Right lung (tissue), 10 donors: ENCODE results near the gene LRRC31. TPM values are rescaled to one million over a fixed set of nuclear protein-coding genes. Genes with fewer than 3 reads are reported as not detected.

Experiments used
- DNase-seq, 2 donors: peaks; one replicate each; pipeline ENCODE4 v3.0.0-alpha.2; 2013
- long read RNA-seq, 8 donors: transcript quantifications; one replicate each; lab custom pipeline, GENCODE V29; 2026
- polyA plus RNA-seq, 5 donors: library from polyadenylated mRNA; unstranded; fragments of 120-200 nt; gene quantifications; one replicate each; pipeline versions ENCODE4 v1.2.1 to v1.2.3, GENCODE V29; 2013; ENCODE audit warnings: inconsistent platforms in 1 of 5, low replicate concordance in 1 of 5; ENCODE audit not compliant: insufficient read length in 5 of 5, insufficient read depth in 1 of 5

LRRC31 gene
- polyA plus RNA-seq = under 1 TPM in 2 of 5 donors, not detected in 3; 0.06 TPM
- long read RNA-seq, donor 1 = 0 reads
- long read RNA-seq, donor 2 = 0 reads
- long read RNA-seq, donor 3, partial matches to known transcripts = 417 of 740 reads
- long read RNA-seq, donor 3, other reads (novel, unspliced or antisense) = 323 of 740 reads
- long read RNA-seq, donor 4 = 0 reads
- long read RNA-seq, donor 5 = 0 reads
- long read RNA-seq, donor 6 = 0 reads
- long read RNA-seq, donor 7 = 0 reads
- long read RNA-seq, donor 8 = 0 reads

GRCh38 chr3:169869484-169870220 is at the start of gene LRRC31:
TSS of gene LRRC31 (minus strand) at chr3:169869935. CDS start at chr3:169869807, 128 bp downstream.
- no peak for DNase-seq

GRCh38 chr3:169914321-169914720 is 44.6 kb upstream of the LRRC31 start:
- no peak for DNase-seq

GRCh38 chr3:169913323-169913722 is 43.6 kb upstream of the LRRC31 start:
- DNase-seq = no peak

GRCh38 chr3:169911272-169911671 is 41.5 kb upstream of the LRRC31 start, which contains the start of gene SAMD7:
TSS of gene SAMD7 (plus strand) at chr3:169911572. CDS start at chr3:169919499, 7,927 bp downstream.
- no peak for DNase-seq

- DNase-seq = no peak
Measured at GRCh38 chr3:169907944-169908343, 38.2 kb upstream of the LRRC31 start.

- no peak for DNase-seq
Measured at GRCh38 chr3:169907476-169907875, 37.7 kb upstream of the LRRC31 start.

GRCh38 chr3:169905404-169905803 is 35.7 kb upstream of the LRRC31 start:
- no peak for DNase-seq

GRCh38 chr3:169901453-169901852 is 31.7 kb upstream of the LRRC31 start:
- no peak for DNase-seq

- no peak for DNase-seq
Measured at GRCh38 chr3:169897284-169897683, 27.5 kb upstream of the LRRC31 start.

- no peak for DNase-seq
Measured at GRCh38 chr3:169895072-169895471, 25.3 kb upstream of the LRRC31 start.

GRCh38 chr3:169894110-169894509 is 24.4 kb upstream of the LRRC31 start:
- no peak for DNase-seq

GRCh38 chr3:169891886-169892285 is 22.2 kb upstream of the LRRC31 start:
- no peak for DNase-seq

GRCh38 chr3:169886671-169887070 is 16.9 kb upstream of the LRRC31 start:
- DNase-seq = peak; percentile 51 to 63

GRCh38 chr3:169880576-169881250 is 11.0 kb upstream of the LRRC31 start:
- DNase-seq = no peak

GRCh38 chr3:169879845-169880575 is 10.3 kb upstream of the LRRC31 start:
- DNase-seq = no peak

- DNase-seq = no peak
Measured at GRCh38 chr3:169879013-169879557, 9.3 kb upstream of the LRRC31 start.

- no peak for DNase-seq
Measured at GRCh38 chr3:169871129-169871886, 1.6 kb upstream of the LRRC31 start.

GRCh38 chr3:169868369-169868768 is 1.4 kb downstream of the LRRC31 start:
- no peak for DNase-seq

GRCh38 chr3:169867584-169868210 is 2.0 kb downstream of the LRRC31 start:
- DNase-seq = no peak

- no peak for DNase-seq
Measured at GRCh38 chr3:169865176-169865767, 4.5 kb downstream of the LRRC31 start.
